Fibroblast of lung (primary cell): ENCODE results near the gene CUEDC1. TPM values are rescaled to one million over a fixed set of nuclear protein-coding genes. Genes with fewer than 3 reads are reported as not detected.

Experiments used
- DNase-seq, 2 donors: peaks; one replicate each; pipeline versions ENCODE4 v3.0.0 to v3.0.0-alpha.2; 2010; ENCODE audit warnings: low read depth in 2 of 2
- H2AFZ ChIP-seq: 2 replicates; pipeline ENCODE4 v1.5.1; 2012; ENCODE audit warnings: low read length, control low read depth, inconsistent platforms
- H3K27ac ChIP-seq: 2 replicates; pipeline ENCODE4 v1.5.1; 2011; ENCODE audit warnings: low read length, control low read depth; ENCODE audit not compliant: insufficient read depth
- H3K27me3 ChIP-seq: 2 replicates; pipeline ENCODE4 v1.5.1; 2011; ENCODE audit warnings: mild to moderate bottlenecking, low read length; ENCODE audit not compliant: control insufficient read depth, insufficient read depth
- H3K36me3 ChIP-seq: 2 replicates; pipeline ENCODE4 v1.5.1; 2011; ENCODE audit warnings: low read length; ENCODE audit not compliant: control insufficient read depth, insufficient read depth
- H3K4me1 ChIP-seq: 2 replicates; pipeline ENCODE4 v1.5.1; 2011; ENCODE audit warnings: low read length; ENCODE audit not compliant: control insufficient read depth, insufficient read depth; ENCODE audit errors: extremely low read depth
- H3K4me2 ChIP-seq: 2 replicates; pipeline ENCODE4 v1.5.1; 2011; ENCODE audit warnings: low read length, control low read depth; ENCODE audit not compliant: insufficient read depth; ENCODE audit errors: extremely low read depth
- H3K4me3 ChIP-seq, 4 experiments: fragments of 200-600 bp in 1 of 4; sonication (generic) in 1 of 4; replicated peaks in 1 of 4; 2 replicates each; pipeline ENCODE4 v1.5.1; 2011 to 2016; ENCODE audit warnings: low read length in 4 of 4, low read depth in 3 of 4, mild to moderate bottlenecking in 3 of 4, control low read depth in 2 of 4, inconsistent platforms in 1 of 4, mixed read lengths in 1 of 4; ENCODE audit not compliant: insufficient read depth in 1 of 4; ENCODE audit errors: control extremely low read depth in 1 of 4
- H3K79me2 ChIP-seq: 2 replicates; pipeline ENCODE4 v1.5.1; 2012; ENCODE audit warnings: mild to moderate bottlenecking, low read length, inconsistent platforms; ENCODE audit not compliant: control insufficient read depth, insufficient read depth
- H3K9ac ChIP-seq: 2 replicates; pipeline ENCODE4 v1.5.1; 2011; ENCODE audit warnings: mild to moderate bottlenecking, low read length, control low read depth; ENCODE audit not compliant: insufficient read depth
- H3K9me3 ChIP-seq: 2 replicates; pipeline ENCODE4 v1.5.1; 2012; ENCODE audit warnings: low read depth, low read length; ENCODE audit not compliant: control insufficient read depth, insufficient read depth
- H4K20me1 ChIP-seq: 2 replicates; pipeline ENCODE4 v1.5.1; 2011; ENCODE audit warnings: low read length; ENCODE audit not compliant: control insufficient read depth, insufficient read depth; ENCODE audit errors: extremely low read depth
- EZH2 ChIP-seq: IDR thresholded peaks from 2 replicates; pipeline ENCODE4 v1.5.1; 2012; ENCODE audit warnings: low read length, control low read depth, mild to moderate bottlenecking; ENCODE audit errors: missing control alignments
- polyA plus RNA-seq, 2 donors: library from polyadenylated mRNA; depleted of rRNA in 1 of 2; stranded (reverse) in 1 of 2; unstranded in 1 of 2; fragments of >200 nt; gene quantifications; 2 replicates each; pipeline ENCODE4 v1.2.1, GENCODE V29; 2011 to 2012; ENCODE audit warnings: missing spikeins in 1 of 2
- total RNA-seq: library from RNA; depleted of rRNA; stranded (reverse); fragments of >200 nt; gene quantifications from 2 replicates; pipeline ENCODE4 v1.2.1, GENCODE V29; 2014
- TF ChIP-seq, protein P1 (sequence below), 2 donors: IDR thresholded peaks in 1 of 2; conservative IDR thresholded peaks in 1 of 2; 1 replicate in 1 of 2; 2 replicates in 1 of 2; pipeline ENCODE4 v1.5.1; 2011 to 2012; ENCODE audit warnings: low read length in 2 of 2, control low read depth in 1 of 2, inconsistent platforms in 1 of 2, low read depth in 1 of 2, mild to moderate bottlenecking in 1 of 2

Gene CUEDC1
- total and polyA plus RNA-seq, 2 donors (not counting 1 experiment from before 2014, with no cell fraction given): 11.9 to 34.9 TPM

DNA sequence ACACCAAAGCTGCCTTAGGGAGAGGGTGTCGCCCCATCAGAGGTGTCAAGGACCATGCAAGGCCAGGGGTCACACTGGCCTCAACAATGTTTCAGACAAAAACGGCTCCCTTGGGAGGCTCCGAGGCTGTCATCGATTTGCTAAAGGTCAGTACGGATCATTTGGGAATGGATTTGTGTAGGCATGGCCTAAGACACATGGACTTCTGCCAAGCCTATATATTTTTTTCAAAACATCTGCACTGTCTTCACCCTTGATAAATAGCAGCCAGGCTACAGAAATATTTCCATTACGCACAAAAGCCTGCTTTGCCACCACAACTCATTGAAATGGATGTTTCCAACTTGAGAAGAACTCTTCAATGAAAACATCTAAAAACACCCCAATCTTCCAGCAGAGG, 10.3 kb downstream of the CUEDC1 start:
- Histone ChIP-seq H3K27ac (no peak overlapping the region), H3K4me1 (peaks cover 48% of the 10 kb centered on the region), H2AFZ (no peak overlapping the region), H3K9ac (no peak overlapping the region), H3K36me3 (no peaks in the 10 kb centered on the region), H3K4me2 (no peak overlapping the region), H3K79me2 (peaks cover 47% of the 10 kb centered on the region), H3K27me3 (no peaks in the 10 kb centered on the region), H3K4me3 (no peak overlapping the region), H3K9me3 (no peaks in the 10 kb centered on the region), H4K20me1 (no peaks in the 10 kb centered on the region)
- peak in 1 of 2 donors; percentile 59 for DNase-seq
- TF ChIP-seq EZH2: no peak
- TF ChIP-seq, protein P1, sequence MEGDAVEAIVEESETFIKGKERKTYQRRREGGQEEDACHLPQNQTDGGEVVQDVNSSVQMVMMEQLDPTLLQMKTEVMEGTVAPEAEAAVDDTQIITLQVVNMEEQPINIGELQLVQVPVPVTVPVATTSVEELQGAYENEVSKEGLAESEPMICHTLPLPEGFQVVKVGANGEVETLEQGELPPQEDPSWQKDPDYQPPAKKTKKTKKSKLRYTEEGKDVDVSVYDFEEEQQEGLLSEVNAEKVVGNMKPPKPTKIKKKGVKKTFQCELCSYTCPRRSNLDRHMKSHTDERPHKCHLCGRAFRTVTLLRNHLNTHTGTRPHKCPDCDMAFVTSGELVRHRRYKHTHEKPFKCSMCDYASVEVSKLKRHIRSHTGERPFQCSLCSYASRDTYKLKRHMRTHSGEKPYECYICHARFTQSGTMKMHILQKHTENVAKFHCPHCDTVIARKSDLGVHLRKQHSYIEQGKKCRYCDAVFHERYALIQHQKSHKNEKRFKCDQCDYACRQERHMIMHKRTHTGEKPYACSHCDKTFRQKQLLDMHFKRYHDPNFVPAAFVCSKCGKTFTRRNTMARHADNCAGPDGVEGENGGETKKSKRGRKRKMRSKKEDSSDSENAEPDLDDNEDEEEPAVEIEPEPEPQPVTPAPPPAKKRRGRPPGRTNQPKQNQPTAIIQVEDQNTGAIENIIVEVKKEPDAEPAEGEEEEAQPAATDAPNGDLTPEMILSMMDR (conservative IDR thresholded peaks at IDR 0.05 in 1 of 2, IDR thresholded peaks at IDR 0.05 in 1 of 2; ENCODE audit: low read depth in 1 of 2, low read length in 2 of 2): no peak

DNA sequence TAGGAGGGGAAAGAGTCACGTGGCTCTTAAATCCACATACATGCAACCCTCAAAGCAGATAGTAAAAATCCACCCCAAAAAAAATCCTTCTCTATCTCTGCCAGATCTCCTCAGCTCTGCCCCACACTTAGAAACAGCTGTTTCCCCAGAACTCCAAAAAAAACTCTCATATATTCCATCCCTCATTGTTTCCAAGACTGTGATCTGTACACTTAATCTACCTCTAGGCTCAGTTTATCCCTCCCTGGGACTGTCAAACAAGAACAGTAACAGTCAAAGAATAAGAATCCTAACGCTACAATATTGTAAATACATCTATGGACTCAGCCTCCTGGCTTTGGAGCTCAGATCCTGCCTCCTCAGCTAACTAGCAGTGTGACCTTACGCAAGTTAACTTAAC, 11.6 kb downstream of the CUEDC1 start:
- Histone ChIP-seq H3K27me3 (no peaks in the 10 kb centered on the region), H3K27ac (no peak overlapping the region), H2AFZ (no peak overlapping the region), H3K4me1 (peaks cover 37% of the 10 kb centered on the region), H3K79me2 (peaks cover 55% of the 10 kb centered on the region), H3K4me2 (no peak overlapping the region), H3K36me3 (no peaks in the 10 kb centered on the region), H3K9me3 (no peaks in the 10 kb centered on the region), H3K9ac (no peak overlapping the region), H4K20me1 (no peaks in the 10 kb centered on the region), H3K4me3 (no peak overlapping the region)
- no peak for TF ChIP-seq EZH2
- TF ChIP-seq, protein P1 (conservative IDR thresholded peaks at IDR 0.05 in 1 of 2, IDR thresholded peaks at IDR 0.05 in 1 of 2; ENCODE audit: low read depth in 1 of 2, low read length in 2 of 2): no peak
- DNase-seq: no peak

DNA sequence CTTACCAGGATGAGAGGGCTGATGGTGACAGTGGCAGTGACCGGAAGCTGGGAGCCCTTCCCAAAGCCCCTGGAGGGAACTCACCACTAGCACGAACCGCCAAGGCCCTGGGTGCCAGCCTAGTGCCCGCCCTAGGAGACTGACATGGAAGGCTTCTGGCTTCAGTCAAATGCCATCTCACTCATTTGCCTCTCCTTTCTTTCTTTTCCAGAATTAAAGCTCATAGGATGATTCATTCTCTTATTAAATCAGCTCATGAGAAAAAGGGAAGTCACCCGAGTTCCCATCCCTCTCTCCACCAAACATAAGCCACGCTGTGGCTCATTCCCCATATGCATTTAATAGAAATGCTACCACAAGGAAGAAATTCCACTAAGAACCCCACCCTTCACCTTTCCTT, 12.1 kb downstream of the CUEDC1 start:
- H3K27me3 ChIP-seq: no peaks in the 10 kb centered on the region
- H3K27ac ChIP-seq: peak overlapping the region; percentile 43
- H3K79me2 ChIP-seq: peaks cover 56% of the 10 kb centered on the region
- no peaks in the 10 kb centered on the region for H3K9me3 ChIP-seq
- no peaks in the 10 kb centered on the region for H4K20me1 ChIP-seq
- H3K4me1 ChIP-seq: peaks cover 34% of the 10 kb centered on the region
- no peak overlapping the region for H3K4me3 ChIP-seq
- H3K9ac ChIP-seq: no peak overlapping the region
- TF ChIP-seq, protein P1 (conservative IDR thresholded peaks at IDR 0.05 in 1 of 2, IDR thresholded peaks at IDR 0.05 in 1 of 2; ENCODE audit: low read depth in 1 of 2, low read length in 2 of 2): no peak
- no peak for TF ChIP-seq EZH2
- no peak overlapping the region for H3K4me2 ChIP-seq
- no peak overlapping the region for H2AFZ ChIP-seq
- H3K36me3 ChIP-seq: no peaks in the 10 kb centered on the region
- DNase-seq: peak in 1 of 2 donors; percentile 56
